Endothelial cell of umbilical vein (primary cell): ENCODE measurements around the gene GAST.

Source experiments
- CTCF ChIP-seq, 2 donors: IDR thresholded peaks; 1 replicate in 1 of 2; 2 replicates in 1 of 2; pipeline ENCODE4 v1.5.1; 2011; ENCODE audit warnings: low read length in 2 of 2, mild to moderate bottlenecking in 2 of 2, moderate library complexity in 2 of 2, control low read depth in 1 of 2, inconsistent platforms in 1 of 2, low read depth in 1 of 2; ENCODE audit not compliant: insufficient read depth in 1 of 2; ENCODE audit errors: extremely low read depth in 1 of 2
- EZH2 ChIP-seq: IDR thresholded peaks from 2 replicates; pipeline ENCODE4 v1.6.1; 2012; ENCODE audit warnings: borderline replicate concordance, low read depth, mild to moderate bottlenecking, moderate library complexity, low read length, inconsistent platforms; ENCODE audit not compliant: severe bottlenecking
- FOS ChIP-seq: IDR thresholded peaks from 2 replicates; pipeline ENCODE4 v1.6.1; 2011; ENCODE audit warnings: mild to moderate bottlenecking, low read length, moderate library complexity, borderline replicate concordance; ENCODE audit not compliant: insufficient read depth
- JUN ChIP-seq: IDR thresholded peaks from 2 replicates; pipeline ENCODE4 v1.6.1; 2011; ENCODE audit warnings: borderline replicate concordance, low read depth; ENCODE audit not compliant: insufficient read length, insufficient read depth
- MAX ChIP-seq: IDR thresholded peaks from 2 replicates; pipeline ENCODE4 v1.6.1; 2011; ENCODE audit not compliant: insufficient read depth, insufficient read length
- POLR2A ChIP-seq: IDR thresholded peaks from 2 replicates; pipeline ENCODE4 v1.6.1; 2012; ENCODE audit warnings: low read depth, mild to moderate bottlenecking, control low read depth, low read length
- POLR2AphosphoS5 ChIP-seq: IDR thresholded peaks from 2 replicates; pipeline ENCODE4 v1.6.1; 2012; ENCODE audit warnings: low read depth, mild to moderate bottlenecking, control low read depth, low read length, moderate library complexity; ENCODE audit not compliant: insufficient read depth

- TF ChIP-seq CTCF (IDR thresholded peaks at IDR 0.05; ENCODE audit: extremely low read depth in 1 of 2, insufficient read depth in 1 of 2, low read depth in 1 of 2, low read length in 2 of 2) (no peak), POLR2A (no peak), EZH2 (no peak), POLR2AphosphoS5 (no peak), MAX (no peak), JUN (no peak), FOS (no peak)
These were observed 41.9 kb downstream of the GAST start for GRCh38 chr17:41754066-41754465.
